A549 (cell line): ENCODE measurements around the gene SURF2. TPM values are rescaled to one million over a fixed set of nuclear protein-coding genes. Genes with fewer than 3 reads are reported as not detected.
A peak's percentile ranks its signal among the peaks of the same experiment; 100 is the strongest.

Source experiments
- ATAC-seq, 2 experiments: fragments of 200-7000 bp in 1 of 2; fragments of >200 bp in 1 of 2; cut with Nextera tagmentation in 1 of 2; cut with Tn5 transposase in 1 of 2; 3 replicates each; pipeline versions ENCODE4 v1.8.0 to v1.9.1; 2018 to 2020; ENCODE audit warnings: mild to moderate bottlenecking in 1 of 2, moderate library complexity in 1 of 2
- CTCF ChIA-PET: fragments of 300-600 bp; sonication (Branson Sonifier 250); formaldehyde crosslinking; extraction: SDS; loops from one replicate; lab custom pipeline; 2021; ENCODE audit warnings: antibody characterized with exemption, inconsistent platforms; lab: Yijun Ruan, JAX
- POLR2A ChIA-PET: fragments of 350-600 bp; formaldehyde crosslinking; extraction: SDS; loops from one replicate; lab custom pipeline; 2021; ENCODE audit warnings: antibody characterized with exemption, inconsistent platforms; lab: Yijun Ruan, JAX
- DNase-seq, 2 experiments: peaks; one replicate each; pipeline versions ENCODE4 v3.0.0 to v3.0.0-alpha.2; 2011 to 2016; ENCODE audit warnings: low read depth in 1 of 2, low spot score in 1 of 2
- FAIRE-seq: peaks from 2 replicates; lab custom pipeline; 2011; peaks lifted over from hg19 to GRCh38; lab: Jason Lieb, UNC
- H3K27ac ChIP-seq, 2 experiments: fragments of >200 bp; sonication (Bioruptor Twin); formaldehyde crosslinking; 3 replicates each; pipeline ENCODE4 v1.5.1; 2016 to 2017
- H3K4me1 ChIP-seq: fragments of >200 bp; sonication (Bioruptor Twin); formaldehyde crosslinking; 3 replicates; pipeline ENCODE4 v1.6.1; 2016
- H3K4me2 ChIP-seq: fragments of >200 bp; sonication (Bioruptor Twin); formaldehyde crosslinking; 3 replicates; pipeline ENCODE4 v1.6.1; 2016
- H3K4me3 ChIP-seq: fragments of >200 bp; sonication (Bioruptor Twin); formaldehyde crosslinking; 3 replicates; pipeline ENCODE4 v1.5.1; 2016
- H3K9me3 ChIP-seq: fragments of >200 bp; sonication (Bioruptor Twin); formaldehyde crosslinking; 3 replicates; pipeline ENCODE4 v1.6.1; 2016
- ATOH8 ChIP-seq: fragments of 250-450 bp; sonication (Bioruptor Pico); IDR thresholded peaks from 2 replicates; pipeline ENCODE4 v1.5.0; 2020; ENCODE audit warnings: low read depth, mild to moderate bottlenecking, moderate library complexity
- E2F6 ChIP-seq: IDR thresholded peaks from 2 replicates; pipeline ENCODE4 v1.6.1; 2012; ENCODE audit warnings: low read depth, borderline replicate concordance
- EHMT2 ChIP-seq: fragments of 200-600 bp; sonication (generic); IDR thresholded peaks from 2 replicates; pipeline ENCODE4 v1.6.1; 2016; ENCODE audit warnings: antibody characterized with exemption, low read depth, mild to moderate bottlenecking, moderate library complexity
- ELK1 ChIP-seq: fragments of 150-350 bp; IDR thresholded peaks from 2 replicates; pipeline ENCODE4 v1.6.1; 2014; ENCODE audit warnings: low read depth, mild to moderate bottlenecking, low read length
- GATA3 ChIP-seq: IDR thresholded peaks from 2 replicates; pipeline ENCODE4 v1.6.1; 2012; ENCODE audit warnings: borderline replicate concordance
- KDM1A ChIP-seq: fragments of 200-600 bp; sonication (generic); IDR thresholded peaks from 2 replicates; pipeline ENCODE4 v1.6.1; 2016; ENCODE audit warnings: low read depth, mild to moderate bottlenecking
- MAX ChIP-seq: IDR thresholded peaks from 2 replicates; pipeline ENCODE4 v1.6.1; 2012
- NFE2L2 ChIP-seq: fragments of 150-350 bp; conservative IDR thresholded peaks from 2 replicates; pipeline ENCODE4 v1.6.1; 2014; ENCODE audit warnings: low read length
- PHF8 ChIP-seq: fragments of 200-600 bp; sonication (generic); IDR thresholded peaks from 2 replicates; pipeline ENCODE4 v1.6.1; 2016; ENCODE audit warnings: low read depth, mild to moderate bottlenecking, antibody characterized with exemption, moderate library complexity, borderline replicate concordance
- POLR2A ChIP-seq: IDR thresholded peaks from 2 replicates; pipeline ENCODE4 v1.6.1; 2012; ENCODE audit warnings: mild to moderate bottlenecking, low read length
- POLR2AphosphoS2 ChIP-seq: conservative IDR thresholded peaks from 2 replicates; pipeline ENCODE4 v1.6.1; 2012; ENCODE audit warnings: low read length, improper control_type of control experiment, inconsistent platforms
- RAD21 ChIP-seq, 2 experiments: fragments of >200 bp in 1 of 2; sonication (Bioruptor Twin) in 1 of 2; formaldehyde crosslinking in 1 of 2; IDR thresholded peaks in 1 of 2; conservative IDR thresholded peaks in 1 of 2; 2 replicates in 1 of 2; 3 replicates in 1 of 2; pipeline ENCODE4 v1.6.1; 2012 to 2018; ENCODE audit warnings: inconsistent platforms in 1 of 2
- RARB ChIP-seq: fragments of 250-450 bp; sonication (Bioruptor Pico); IDR thresholded peaks from 2 replicates; pipeline ENCODE4 v1.8.0; 2021; ENCODE audit warnings: mild to moderate bottlenecking, moderate library complexity
- REST ChIP-seq: fragments of 200-600 bp; sonication (generic); IDR thresholded peaks from 2 replicates; pipeline ENCODE4 v1.6.1; 2016; ENCODE audit warnings: antibody characterized with exemption, mild to moderate bottlenecking, moderate library complexity
- SREBF2 ChIP-seq: fragments of 450-650 bp; IDR thresholded peaks from 2 replicates; pipeline ENCODE4 v1.6.1; 2014; ENCODE audit warnings: mild to moderate bottlenecking, moderate library complexity
- ZC3H11A ChIP-seq: fragments of 450-650 bp; IDR thresholded peaks from 2 replicates; pipeline ENCODE4 v1.6.1; 2014; ENCODE audit warnings: antibody characterized with exemption, mild to moderate bottlenecking
- ZNF302 ChIP-seq: fragments of 250-450 bp; sonication (Bioruptor Pico); IDR thresholded peaks from 2 replicates; pipeline ENCODE4 v1.9.0; 2021; ENCODE audit warnings: inconsistent platforms, mild to moderate bottlenecking, moderate library complexity
- ZSCAN20 ChIP-seq: fragments of 250-450 bp; sonication (Bioruptor Pico); IDR thresholded peaks from 2 replicates; pipeline ENCODE4 v1.8.0; 2022; ENCODE audit warnings: mild to moderate bottlenecking, moderate library complexity
- WGBS: methylation state at CpG from one replicate; pipeline ENCODE4 v1.1.6; 2017; ENCODE audit errors: missing lambda C conversion rate; 5-methylcytosine and 5-hydroxymethylcytosine counted together
- polyA plus RNA-seq, 4 experiments: library from polyadenylated mRNA; depleted of rRNA in 3 of 4; stranded (reverse); fragments of >200 nt; fragmentation: RNase III in 1 of 4; extraction: RNeasy Plus Mini Kit Qiagen cat#74134 plus additional on column Dnase treatment in 1 of 4; gene quantifications; 2 replicates in 3 of 4; 3 replicates in 1 of 4; pipeline ENCODE4 v1.2.3, GENCODE V29; 2011 to 2017

SURF2 gene
- polyA plus RNA-seq, 2 of the 4 experiments (the other 2 are of a cell fraction): 25.2 to 34.9 TPM

GRCh38 chr9:133357656-133358055 is 1.3 kb downstream of the SURF2 start:
- CTCF ChIA-PET: interaction anchor here (0.9 to 7.5 kb wide), 5 partner anchors 9 to 129 kb away, joined by 3 to 59 read pairs (median 16); no protein-coding TSS in a partner anchor

More at GRCh38 chr9:133357656-133358055, 1.3 kb downstream of the SURF2 start:
- WGBS: 88% methylated on average over 12 of the region's 14 CpGs
- Histone ChIP-seq H3K4me1 (peaks cover 14% of the 10 kb centered on the region; the same call in 1 of the 3 replicates), H3K27ac (no peak overlapping the region), H3K4me3 (no peak overlapping the region)
- POLR2A ChIA-PET: interaction anchor here (2.0 kb wide), 1 partner anchor 10 kb away, joined by 27 read pairs; the partner anchor contains the start of genes MED22 and RPL7A
- ATAC-seq (no peak), DNase-seq (no peak), FAIRE-seq (no peak)
- TF ChIP-seq ZNF302 (CRISPR knock-in tag) (no peak), MAX (no peak), ATOH8 (no peak), REST (no peak), ELK1 (no peak), NFE2L2 (no peak), RAD21 (conservative IDR thresholded peaks at IDR 0.05 in 1 of 2, IDR thresholded peaks at IDR 0.05 in 1 of 2) (no peak), RARB (CRISPR knock-in tag) (no peak), SREBF2 (no peak), PHF8 (no peak), EHMT2 (no peak), GATA3 (no peak), POLR2AphosphoS2 (no peak), ZSCAN20 (no peak), E2F6 (no peak), POLR2A (no peak), ZC3H11A (no peak), KDM1A (no peak)
- TF ChIP-seq, all 56 proteins: peak for 0
- H3K4me2 ChIP-seq: peak overlapping the region; percentile 82
- H3K9me3 ChIP-seq: no peaks in the 10 kb centered on the region
